GM10248 (cell line): ENCODE results near the gene CAPRIN2.

Experiments
- CTCF ChIA-PET: fragments of 300-600 bp; sonication (Branson Sonifier 250); formaldehyde crosslinking; extraction: SDS; loops from one replicate; lab custom pipeline; 2021; ENCODE audit warnings: antibody characterized with exemption; lab: Yijun Ruan, JAX
- POLR2A ChIA-PET: fragments of 350-650 bp; sonication (Branson Sonifier 250); formaldehyde crosslinking; extraction: SDS; loops from one replicate; lab custom pipeline; 2020; ENCODE audit warnings: antibody characterized with exemption; lab: Yijun Ruan, JAX
- DNase-seq: peaks from one replicate; pipeline ENCODE4 v3.0.0; 2012; ENCODE audit errors: extremely low spot score
- TF ChIP-seq, protein P1 (sequence below): IDR thresholded peaks from 2 replicates; pipeline ENCODE4 v1.5.1; 2012; ENCODE audit warnings: mild to moderate bottlenecking, low read depth; ENCODE audit errors: extremely low read depth, missing control alignments, control extremely low read depth

CAPRIN2 gene

GRCh38 chr12:30794591-30795409 lies 40.0 kb upstream of the CAPRIN2 start:
- TF ChIP-seq, protein P1, sequence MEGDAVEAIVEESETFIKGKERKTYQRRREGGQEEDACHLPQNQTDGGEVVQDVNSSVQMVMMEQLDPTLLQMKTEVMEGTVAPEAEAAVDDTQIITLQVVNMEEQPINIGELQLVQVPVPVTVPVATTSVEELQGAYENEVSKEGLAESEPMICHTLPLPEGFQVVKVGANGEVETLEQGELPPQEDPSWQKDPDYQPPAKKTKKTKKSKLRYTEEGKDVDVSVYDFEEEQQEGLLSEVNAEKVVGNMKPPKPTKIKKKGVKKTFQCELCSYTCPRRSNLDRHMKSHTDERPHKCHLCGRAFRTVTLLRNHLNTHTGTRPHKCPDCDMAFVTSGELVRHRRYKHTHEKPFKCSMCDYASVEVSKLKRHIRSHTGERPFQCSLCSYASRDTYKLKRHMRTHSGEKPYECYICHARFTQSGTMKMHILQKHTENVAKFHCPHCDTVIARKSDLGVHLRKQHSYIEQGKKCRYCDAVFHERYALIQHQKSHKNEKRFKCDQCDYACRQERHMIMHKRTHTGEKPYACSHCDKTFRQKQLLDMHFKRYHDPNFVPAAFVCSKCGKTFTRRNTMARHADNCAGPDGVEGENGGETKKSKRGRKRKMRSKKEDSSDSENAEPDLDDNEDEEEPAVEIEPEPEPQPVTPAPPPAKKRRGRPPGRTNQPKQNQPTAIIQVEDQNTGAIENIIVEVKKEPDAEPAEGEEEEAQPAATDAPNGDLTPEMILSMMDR, result no peak
- POLR2A ChIA-PET, result no interaction called here

DNA sequence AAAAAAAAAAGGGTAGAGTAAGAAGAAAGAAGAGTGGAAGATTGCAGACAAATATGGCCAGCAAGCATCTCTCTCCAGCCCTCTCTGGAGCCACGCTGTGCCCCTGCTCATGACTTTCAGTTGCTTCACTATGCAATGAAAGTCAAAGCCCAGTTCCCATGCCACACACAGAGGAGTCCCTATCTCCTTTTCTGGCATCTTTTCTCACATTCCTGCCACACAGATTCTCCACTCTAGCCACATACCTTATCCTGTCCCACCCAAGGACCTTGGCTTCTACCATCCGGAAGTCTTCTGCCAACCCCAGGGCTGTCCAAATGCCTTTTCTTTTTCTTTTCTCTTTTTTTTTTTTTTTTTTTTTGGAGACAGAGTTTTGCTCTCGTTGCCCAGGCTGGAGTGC lies 39.3 kb upstream of the CAPRIN2 start:
- ChIA-PET POLR2A (no interaction called here), CTCF (interaction anchor here (4.1 kb wide), 1 partner anchor 14 kb away, joined by 19 read pairs; no protein-coding TSS in a partner anchor)
- DNase-seq, result no peak
- TF ChIP-seq, protein P1, result no peak

More at GRCh38 chr12:30794591-30795409, 40.0 kb upstream of the CAPRIN2 start:
- CTCF ChIA-PET, result no interaction called here
- DNase-seq, result no peak

- CTCF ChIA-PET, result interaction anchor here (0.9 to 4.1 kb wide), 2 partner anchors 15 to 21 kb away, joined by 3 to 19 read pairs; no protein-coding TSS in a partner anchor
- DNase-seq, result no peak
- TF ChIP-seq, protein P1, result no peak
- POLR2A ChIA-PET, result no interaction called here
These were observed 38.1 kb upstream of the CAPRIN2 start for GRCh38 chr12:30792648-30793499.

- ChIA-PET CTCF (interaction anchor here (4.1 kb wide), 1 partner anchor 16 kb away, joined by 19 read pairs; no protein-coding TSS in a partner anchor), POLR2A (no interaction called here)
- no peak for DNase-seq
- TF ChIP-seq, protein P1, result no peak
These were observed 37.3 kb upstream of the CAPRIN2 start for GRCh38 chr12:30792085-30792484.

GRCh38 chr12:30788754-30789153 lies 34.0 kb upstream of the CAPRIN2 start:
- POLR2A ChIA-PET, result no interaction called here
- TF ChIP-seq, protein P1, result no peak
- CTCF ChIA-PET, result no interaction called here
- DNase-seq, result no peak

DNA sequence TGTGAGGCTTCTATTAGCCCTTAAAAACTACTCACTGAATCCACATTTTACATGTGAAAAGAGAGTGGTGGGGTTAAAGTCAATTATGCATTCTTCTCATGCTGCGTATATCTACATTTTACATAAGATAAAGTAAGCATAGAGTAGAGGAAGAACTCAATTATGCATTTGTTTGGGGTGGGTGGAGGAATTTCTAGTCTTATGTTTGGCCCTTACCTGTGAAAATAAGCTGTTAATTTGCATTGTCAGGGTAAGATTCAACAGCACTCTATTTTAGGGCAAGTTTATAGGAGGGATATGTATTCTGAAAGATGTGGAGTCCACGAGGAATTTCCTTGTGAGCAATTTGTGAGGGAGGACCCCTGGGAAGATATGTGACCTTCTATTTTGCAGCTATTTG lies 30.9 kb upstream of the CAPRIN2 start:
- DNase-seq, result no peak
- ChIA-PET CTCF (interaction anchor here (0.9 to 2.0 kb wide), 3 partner anchors 11 to 1266 kb away, joined by 3 to 6 read pairs (median 3); no protein-coding TSS in a partner anchor), POLR2A (no interaction called here)
- TF ChIP-seq, protein P1, result no peak
